Stomach (tissue), 4 donors: Measurements from ENCODE around the gene BMP6.

Source experiments
- POLR2A ChIP-seq, 4 donors: fragments of 450-650 bp; IDR thresholded peaks; one replicate each; pipeline ENCODE4 v1.6.1; 2016; ENCODE audit warnings: antibody characterized with exemption in 4 of 4, control low read depth in 2 of 4, mild to moderate bottlenecking in 1 of 4, moderate library complexity in 1 of 4
- TF ChIP-seq, protein P1 (sequence below), 7 experiments: fragments of 450-650 bp in 4 of 7; fragments of 200-600 bp in 3 of 7; sonication (generic) in 3 of 7; IDR thresholded peaks; one replicate each; pipeline ENCODE4 v1.5.1; 2016 to 2019; ENCODE audit warnings: antibody characterized with exemption in 7 of 7, control low read depth in 2 of 7, mild to moderate bottlenecking in 1 of 7

DNA sequence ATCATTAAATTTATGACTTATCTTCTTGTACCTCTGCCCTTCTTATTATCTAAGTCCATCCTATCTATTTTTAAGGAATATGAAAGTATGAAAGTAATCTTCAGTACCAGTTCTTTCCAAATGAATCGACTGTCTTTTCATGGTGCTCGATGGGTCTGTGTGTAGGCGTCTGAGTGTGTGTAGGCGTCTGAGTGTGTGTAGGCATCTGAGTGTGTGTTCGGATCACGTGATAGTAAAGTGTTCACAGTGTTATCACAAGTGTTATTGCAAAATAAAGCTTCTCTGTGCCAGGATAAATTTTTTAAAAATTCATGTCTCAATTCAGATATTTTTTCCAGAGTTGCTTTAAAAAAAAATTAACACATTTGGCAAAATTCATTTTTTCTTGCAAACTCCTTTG lies 58.3 kb downstream of the BMP6 start:
- no peak for TF ChIP-seq POLR2A (IDR thresholded peaks at IDR 0.05)
- TF ChIP-seq, protein P1, sequence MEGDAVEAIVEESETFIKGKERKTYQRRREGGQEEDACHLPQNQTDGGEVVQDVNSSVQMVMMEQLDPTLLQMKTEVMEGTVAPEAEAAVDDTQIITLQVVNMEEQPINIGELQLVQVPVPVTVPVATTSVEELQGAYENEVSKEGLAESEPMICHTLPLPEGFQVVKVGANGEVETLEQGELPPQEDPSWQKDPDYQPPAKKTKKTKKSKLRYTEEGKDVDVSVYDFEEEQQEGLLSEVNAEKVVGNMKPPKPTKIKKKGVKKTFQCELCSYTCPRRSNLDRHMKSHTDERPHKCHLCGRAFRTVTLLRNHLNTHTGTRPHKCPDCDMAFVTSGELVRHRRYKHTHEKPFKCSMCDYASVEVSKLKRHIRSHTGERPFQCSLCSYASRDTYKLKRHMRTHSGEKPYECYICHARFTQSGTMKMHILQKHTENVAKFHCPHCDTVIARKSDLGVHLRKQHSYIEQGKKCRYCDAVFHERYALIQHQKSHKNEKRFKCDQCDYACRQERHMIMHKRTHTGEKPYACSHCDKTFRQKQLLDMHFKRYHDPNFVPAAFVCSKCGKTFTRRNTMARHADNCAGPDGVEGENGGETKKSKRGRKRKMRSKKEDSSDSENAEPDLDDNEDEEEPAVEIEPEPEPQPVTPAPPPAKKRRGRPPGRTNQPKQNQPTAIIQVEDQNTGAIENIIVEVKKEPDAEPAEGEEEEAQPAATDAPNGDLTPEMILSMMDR (IDR thresholded peaks at IDR 0.05) = no peak
